ENCODE data around the gene BHLHE41.

- TF ChIP-seq CTCF (conservative IDR thresholded peaks at IDR 0.05; ENCODE audit: low read depth, low read length) (no peak), EZH2 (IDR thresholded peaks at IDR 0.05; ENCODE audit: low read length, unreplicated experiment) (no peak), EZH2phosphoT487 (IDR thresholded peaks at IDR 0.05; ENCODE audit: borderline replicate concordance, low read length) (no peak)
Observed at GRCh38 chr12:26143291-26143690, 18.5 kb upstream of the BHLHE41 start.

All from PC-3 (cell line).